ENCODE results near the gene MBD5.

MBD5 gene

DNA sequence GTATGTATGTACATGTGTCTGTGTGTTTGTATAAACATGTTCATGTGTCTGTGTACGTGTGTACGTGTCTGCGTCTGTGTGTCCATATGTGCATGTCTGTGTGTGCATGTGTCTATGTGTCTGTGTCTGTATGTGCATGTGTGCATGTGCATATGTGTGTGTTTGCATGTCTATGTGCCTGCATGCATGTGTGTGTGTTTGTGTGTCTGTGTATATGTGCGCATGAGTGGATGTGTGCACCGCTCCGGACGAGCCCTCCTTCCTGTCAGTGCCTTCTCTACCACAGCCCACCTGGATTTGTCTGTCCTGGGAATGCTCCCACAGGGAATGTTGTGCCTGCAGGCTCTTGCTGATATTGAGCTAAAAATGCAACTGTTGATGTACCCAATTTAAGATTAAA, 510.3 kb downstream of the MBD5 start:
- TF ChIP-seq, protein P1, sequence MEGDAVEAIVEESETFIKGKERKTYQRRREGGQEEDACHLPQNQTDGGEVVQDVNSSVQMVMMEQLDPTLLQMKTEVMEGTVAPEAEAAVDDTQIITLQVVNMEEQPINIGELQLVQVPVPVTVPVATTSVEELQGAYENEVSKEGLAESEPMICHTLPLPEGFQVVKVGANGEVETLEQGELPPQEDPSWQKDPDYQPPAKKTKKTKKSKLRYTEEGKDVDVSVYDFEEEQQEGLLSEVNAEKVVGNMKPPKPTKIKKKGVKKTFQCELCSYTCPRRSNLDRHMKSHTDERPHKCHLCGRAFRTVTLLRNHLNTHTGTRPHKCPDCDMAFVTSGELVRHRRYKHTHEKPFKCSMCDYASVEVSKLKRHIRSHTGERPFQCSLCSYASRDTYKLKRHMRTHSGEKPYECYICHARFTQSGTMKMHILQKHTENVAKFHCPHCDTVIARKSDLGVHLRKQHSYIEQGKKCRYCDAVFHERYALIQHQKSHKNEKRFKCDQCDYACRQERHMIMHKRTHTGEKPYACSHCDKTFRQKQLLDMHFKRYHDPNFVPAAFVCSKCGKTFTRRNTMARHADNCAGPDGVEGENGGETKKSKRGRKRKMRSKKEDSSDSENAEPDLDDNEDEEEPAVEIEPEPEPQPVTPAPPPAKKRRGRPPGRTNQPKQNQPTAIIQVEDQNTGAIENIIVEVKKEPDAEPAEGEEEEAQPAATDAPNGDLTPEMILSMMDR (conservative IDR thresholded peaks at IDR 0.05): no peak
- no peak overlapping the region for H3K27ac ChIP-seq

DNA sequence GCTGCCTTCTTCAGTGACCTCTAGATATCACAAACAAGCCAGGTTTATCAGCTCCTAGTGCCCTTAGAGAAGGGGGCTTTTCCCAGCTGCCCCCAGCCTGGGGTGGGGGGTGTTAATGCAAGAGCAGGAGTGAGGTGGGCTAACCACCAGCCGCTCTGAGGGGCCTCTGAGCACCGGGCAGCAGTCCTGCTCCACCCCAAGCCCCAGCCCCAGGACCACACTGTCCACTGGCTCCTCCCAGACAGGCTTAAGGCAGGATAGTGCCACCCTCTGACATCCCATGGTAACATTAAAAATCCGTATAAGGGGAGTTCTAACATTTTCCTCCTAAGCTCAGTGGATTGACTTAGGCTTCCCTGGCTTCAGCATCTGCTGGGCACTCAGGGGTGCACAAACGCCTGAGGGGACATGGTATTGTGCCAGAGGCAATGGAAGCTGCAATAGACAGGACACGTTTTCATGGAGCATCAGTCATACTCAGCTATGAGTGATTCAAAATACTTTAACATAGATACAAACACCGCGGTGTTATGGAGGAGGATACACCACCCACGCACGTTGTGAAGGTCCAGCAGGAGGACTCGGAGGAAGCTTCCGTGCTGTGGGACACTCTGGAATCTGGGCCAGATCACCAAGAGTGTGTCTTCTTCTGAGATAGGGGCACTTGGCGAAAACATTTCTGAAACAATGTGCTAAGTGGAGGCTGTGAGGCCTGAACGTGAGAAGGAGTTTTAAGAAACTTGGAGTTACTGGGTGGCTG, 511.0 kb downstream of the MBD5 start:
- H3K27ac ChIP-seq: no peak overlapping the region
- TF ChIP-seq, protein P1 (conservative IDR thresholded peaks at IDR 0.05): no peak

GRCh38 chr2:148533004-148533403, 512.1 kb downstream of the MBD5 start:
- no peak overlapping the region for H3K27ac ChIP-seq

GRCh38 chr2:148533685-148534084, 512.8 kb downstream of the MBD5 start:
- TF ChIP-seq, protein P1 (conservative IDR thresholded peaks at IDR 0.05): no peak
- no peak overlapping the region for H3K27ac ChIP-seq

More at GRCh38 chr2:148533004-148533403, 512.1 kb downstream of the MBD5 start:
- TF ChIP-seq, protein P1 (conservative IDR thresholded peaks at IDR 0.05): no peak

DNA sequence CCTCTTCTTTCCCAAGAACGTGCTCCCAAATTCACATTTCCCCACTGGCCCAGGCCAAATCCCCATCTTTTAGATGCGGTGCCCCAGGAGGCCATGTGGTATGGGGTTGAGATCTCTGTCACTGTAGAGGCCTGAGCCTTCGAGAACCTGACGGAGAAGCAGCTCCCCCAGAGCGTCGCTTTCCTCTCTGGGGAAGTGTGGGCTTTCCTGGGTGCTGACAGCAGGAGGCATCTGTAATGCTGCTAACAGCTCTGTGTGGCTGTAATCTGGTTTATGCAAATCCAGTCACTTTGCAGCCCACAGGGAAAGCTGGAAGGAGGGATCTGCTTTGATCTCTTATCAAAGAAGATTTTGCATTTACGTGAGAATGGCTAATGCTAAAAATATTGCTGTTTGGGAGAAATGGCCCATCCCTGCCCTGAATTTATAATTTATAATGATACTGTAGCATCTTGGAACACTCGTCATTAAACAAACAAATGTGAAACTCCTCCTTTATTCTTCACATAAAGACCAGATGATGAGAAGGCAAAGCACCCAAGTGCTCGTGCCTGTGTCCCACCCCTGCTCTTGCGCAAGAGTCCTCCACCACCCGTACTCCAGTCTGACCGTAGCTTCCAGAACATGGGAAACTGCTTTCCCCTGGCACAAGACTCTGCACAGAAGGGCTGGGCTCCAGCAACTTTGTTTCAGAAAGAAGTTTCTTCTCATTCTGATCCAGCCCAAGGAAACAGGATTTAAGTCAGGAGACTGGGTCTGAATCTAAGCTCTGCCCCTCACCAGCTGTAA, 513.7 kb downstream of the MBD5 start:
- no peak overlapping the region for H3K27ac ChIP-seq
- TF ChIP-seq, protein P1 (conservative IDR thresholded peaks at IDR 0.05): no peak

DNA sequence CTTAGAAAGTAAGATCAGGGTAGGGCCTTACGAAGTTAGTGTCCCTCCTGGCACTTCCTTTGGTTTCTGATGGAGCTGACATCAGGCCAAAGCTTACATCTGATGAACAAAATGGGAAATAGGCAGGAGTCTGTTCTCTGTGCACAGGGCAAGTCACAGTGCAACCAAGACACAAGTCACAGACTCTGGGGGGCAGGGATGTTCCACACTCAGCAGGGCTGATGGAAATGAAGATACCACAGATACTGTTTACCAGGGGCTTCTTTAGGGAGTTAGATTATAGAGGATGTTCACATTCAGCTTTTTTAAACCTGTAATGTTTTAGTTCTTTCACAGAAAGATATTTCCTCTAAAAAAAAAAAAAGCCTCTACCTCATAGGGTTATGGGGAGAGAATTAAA, 517.5 kb downstream of the MBD5 start:
- H3K27ac ChIP-seq: no peak overlapping the region
- TF ChIP-seq, protein P1 (conservative IDR thresholded peaks at IDR 0.05): no peak

DNA sequence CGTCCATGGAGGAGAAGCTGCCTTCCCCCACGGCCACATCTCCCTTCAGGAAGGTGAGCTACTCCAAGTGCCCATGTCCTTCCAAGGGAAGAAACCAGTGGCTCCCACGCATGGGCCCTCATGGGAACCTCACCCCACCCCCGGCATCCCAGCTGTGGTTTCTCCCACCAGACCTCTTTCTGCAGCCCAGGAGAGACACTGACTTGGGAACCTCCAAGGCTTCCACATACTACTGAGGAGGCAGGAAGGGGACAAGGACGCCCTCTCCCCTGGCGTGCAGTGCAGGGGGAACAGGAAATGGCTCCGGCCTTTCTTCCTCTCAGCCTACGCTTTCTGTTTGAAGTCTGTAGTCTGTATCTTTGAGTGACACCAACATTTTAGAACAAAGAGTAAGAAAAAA, 519.1 kb downstream of the MBD5 start:
- TF ChIP-seq, protein P1 (conservative IDR thresholded peaks at IDR 0.05): no peak
- H3K27ac ChIP-seq: no peak overlapping the region
